Measurements from ENCODE around the gene FKBP4.

The FKBP4 gene

DNA sequence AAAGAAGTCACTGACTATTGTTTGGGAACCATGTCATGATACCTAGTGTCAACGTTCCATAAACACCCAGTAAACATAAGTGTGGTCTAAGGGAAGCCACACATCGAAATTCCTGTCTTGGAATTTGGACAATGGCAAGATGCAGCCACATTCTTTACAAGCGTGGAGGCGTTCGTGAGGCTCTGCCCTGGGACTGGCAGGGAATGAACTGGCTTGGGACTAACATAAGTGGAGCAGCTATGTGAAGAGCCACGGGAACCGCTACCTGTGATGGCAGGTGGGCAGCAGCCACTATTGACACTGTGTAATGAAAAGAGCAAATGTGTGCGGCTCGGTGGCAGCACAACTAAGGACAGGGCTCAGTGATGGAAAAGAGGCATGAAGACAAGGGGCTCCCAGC lies 50.0 kb downstream of the FKBP4 start:
- DNase-seq, result no peak

DNA sequence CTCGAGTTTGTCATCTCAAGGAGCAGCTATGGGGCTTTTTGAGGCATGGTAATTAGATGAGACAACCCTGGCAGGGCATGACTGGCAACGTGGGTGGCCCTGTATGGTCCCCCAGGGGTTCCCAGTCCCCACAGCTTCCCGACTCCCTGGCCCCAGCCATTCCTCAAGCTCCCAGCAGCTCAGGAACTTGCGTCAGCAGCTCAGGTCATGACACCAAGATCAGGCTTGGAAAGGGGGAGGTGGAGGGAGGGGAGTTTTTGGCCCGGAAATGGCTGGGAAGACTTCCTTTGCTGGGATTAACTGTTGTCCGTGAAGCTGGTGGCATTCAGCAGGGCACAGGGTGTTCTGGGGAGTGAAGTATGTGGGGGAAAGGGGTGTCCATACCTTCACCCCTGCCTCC lies 50.5 kb downstream of the FKBP4 start:
- DNase-seq, result no peak

DNA sequence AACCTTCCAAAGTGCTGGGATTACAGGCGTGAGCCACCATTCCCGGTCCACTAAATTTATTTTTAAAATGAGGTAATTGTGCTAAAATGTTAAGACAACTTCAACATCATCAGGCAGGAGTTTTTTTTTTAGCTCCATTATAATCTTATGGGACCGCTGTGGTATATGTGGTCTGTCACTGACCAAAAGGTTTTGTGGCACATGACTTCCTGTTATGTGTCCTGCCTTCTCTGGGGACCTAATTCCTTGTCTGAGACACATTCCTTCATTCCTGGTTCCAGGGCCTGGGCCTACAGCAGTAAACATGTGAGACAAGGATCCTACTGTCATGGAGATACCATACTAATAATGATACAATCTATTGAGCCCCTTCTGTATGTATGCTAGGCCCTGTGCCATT lies 57.2 kb downstream of the FKBP4 start:
- DNase-seq, result no peak

DNA sequence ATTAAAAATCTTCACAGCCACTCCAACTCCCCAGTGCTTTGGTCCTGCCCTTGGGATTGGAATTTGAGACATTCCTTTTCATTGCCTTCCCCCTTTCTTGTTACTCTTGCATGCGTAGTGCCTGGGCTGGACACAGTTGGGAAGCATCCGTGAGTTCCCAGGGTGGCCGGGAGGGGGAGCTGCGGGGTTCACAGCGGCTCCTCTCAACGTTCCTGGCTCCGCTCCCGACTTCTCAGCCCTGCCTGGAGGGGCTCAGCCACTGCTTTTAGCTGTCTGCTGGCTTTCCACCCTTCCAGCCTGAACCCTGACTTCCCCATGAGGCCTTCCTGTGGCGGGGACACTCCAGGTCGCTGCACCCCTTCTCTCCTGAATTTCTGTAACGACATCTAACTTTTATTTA lies 58.9 kb downstream of the FKBP4 start:
- DNase-seq, result peak in 49 of 56 donors; percentile 6 to 89 (median 56)
